Osteoblast (primary cell): Measurements from ENCODE around the gene SLC1A3. TPM values are rescaled to one million over a fixed set of nuclear protein-coding genes. Genes with fewer than 3 reads are reported as not detected.

ENCODE experiments used
- DNase-seq: peaks from one replicate; pipeline ENCODE4 v3.0.0; 2011; ENCODE audit warnings: low spot score, mixed read lengths; ENCODE audit not compliant: insufficient read length; ENCODE audit errors: missing footprints
- H2AFZ ChIP-seq: 2 replicates; pipeline ENCODE4 v1.6.0; 2011; ENCODE audit warnings: mild to moderate bottlenecking, low read length
- H3K27ac ChIP-seq: 2 replicates; pipeline ENCODE4 v1.5.1; 2011; ENCODE audit warnings: mild to moderate bottlenecking, low read depth, low read length, moderate library complexity
- H3K27me3 ChIP-seq: 2 replicates; pipeline ENCODE4 v1.6.0; 2012; ENCODE audit warnings: mild to moderate bottlenecking, control low read depth, inconsistent platforms, low read length, moderate library complexity; ENCODE audit not compliant: insufficient read depth
- H3K36me3 ChIP-seq: 2 replicates; pipeline ENCODE4 v1.5.1; 2011; ENCODE audit warnings: mild to moderate bottlenecking, low read length, control low read depth, moderate library complexity; ENCODE audit not compliant: insufficient read depth
- H3K4me1 ChIP-seq: 2 replicates; pipeline ENCODE4 v1.5.1; 2011; ENCODE audit warnings: mild to moderate bottlenecking, low read length, control low read depth, moderate library complexity; ENCODE audit not compliant: insufficient read depth
- H3K4me2 ChIP-seq: 2 replicates; pipeline ENCODE4 v1.6.0; 2011; ENCODE audit warnings: mild to moderate bottlenecking, low read length; ENCODE audit not compliant: insufficient read depth
- H3K4me3 ChIP-seq: fragments of 200-600 bp; sonication (generic); 3 replicates; pipeline ENCODE4 v1.5.1; 2012; ENCODE audit warnings: mild to moderate bottlenecking, low read length, inconsistent platforms; ENCODE audit not compliant: insufficient read depth
- H3K79me2 ChIP-seq: 2 replicates; pipeline ENCODE4 v1.6.0; 2012; ENCODE audit warnings: mild to moderate bottlenecking, low read length, control low read depth, inconsistent platforms; ENCODE audit not compliant: insufficient read depth
- H3K9me3 ChIP-seq: 2 replicates; pipeline ENCODE4 v1.5.1; 2011; ENCODE audit warnings: low read depth, low read length, control low read depth
- H4K20me1 ChIP-seq: 2 replicates; pipeline ENCODE4 v1.6.0; 2012; ENCODE audit warnings: mild to moderate bottlenecking, low read length, control low read depth; ENCODE audit not compliant: insufficient read depth
- CTCF ChIP-seq: IDR thresholded peaks from 2 replicates; pipeline ENCODE4 v1.5.1; 2011; ENCODE audit warnings: mild to moderate bottlenecking, low read depth, low read length, moderate library complexity; ENCODE audit errors: extremely low read depth
- total RNA-seq: library from RNA; depleted of rRNA; stranded (reverse); fragments of >200 nt; gene quantifications from 2 replicates; pipeline ENCODE4 v1.2.3, GENCODE V29; 2012

SLC1A3 gene
- total RNA-seq, 1 donor, result 45.2 TPM

GRCh38 chr5:36713541-36713940 lies 107.1 kb downstream of the SLC1A3 start:
- no peak overlapping the region for H3K4me2 ChIP-seq
- H3K36me3 ChIP-seq, result no peaks in the 10 kb centered on the region
- no peak overlapping the region for H3K4me3 ChIP-seq
- no peaks in the 10 kb centered on the region for H3K79me2 ChIP-seq
- DNase-seq, result no peak
- no peak for TF ChIP-seq CTCF
- no peaks in the 10 kb centered on the region for H3K9me3 ChIP-seq
- no peak overlapping the region for H3K27ac ChIP-seq
- H4K20me1 ChIP-seq, result no peaks in the 10 kb centered on the region
- H3K27me3 ChIP-seq, result peaks cover 17% of the 10 kb centered on the region
- no peaks in the 10 kb centered on the region for H3K4me1 ChIP-seq
- H2AFZ ChIP-seq, result no peak overlapping the region

GRCh38 chr5:36717131-36717695 lies 110.8 kb downstream of the SLC1A3 start:
- Histone ChIP-seq H3K4me1 (no peaks in the 10 kb centered on the region), H3K27ac (no peak overlapping the region), H3K4me2 (no peak overlapping the region), H2AFZ (no peak overlapping the region), H3K9me3 (no peaks in the 10 kb centered on the region), H4K20me1 (no peaks in the 10 kb centered on the region), H3K4me3 (no peak overlapping the region), H3K79me2 (no peaks in the 10 kb centered on the region), H3K36me3 (no peaks in the 10 kb centered on the region), H3K27me3 (peaks cover 27% of the 10 kb centered on the region)
- TF ChIP-seq CTCF, result no peak
- DNase-seq, result no peak

GRCh38 chr5:36719282-36719681 lies 112.9 kb downstream of the SLC1A3 start:
- H4K20me1 ChIP-seq, result no peaks in the 10 kb centered on the region
- H3K4me2 ChIP-seq, result no peak overlapping the region
- no peak overlapping the region for H3K4me3 ChIP-seq
- H3K79me2 ChIP-seq, result no peaks in the 10 kb centered on the region
- H3K27ac ChIP-seq, result no peak overlapping the region
- H3K36me3 ChIP-seq, result no peaks in the 10 kb centered on the region
- no peak for DNase-seq
- no peak overlapping the region for H2AFZ ChIP-seq
- H3K27me3 ChIP-seq, result peaks cover 27% of the 10 kb centered on the region
- peaks cover 3% of the 10 kb centered on the region for H3K4me1 ChIP-seq
- H3K9me3 ChIP-seq, result no peaks in the 10 kb centered on the region
- TF ChIP-seq CTCF, result no peak

- Histone ChIP-seq H3K4me1 (peaks cover 3% of the 10 kb centered on the region), H2AFZ (no peak overlapping the region), H3K4me3 (no peak overlapping the region), H3K9me3 (no peaks in the 10 kb centered on the region), H4K20me1 (no peaks in the 10 kb centered on the region), H3K27ac (no peak overlapping the region), H3K36me3 (no peaks in the 10 kb centered on the region), H3K27me3 (peaks cover 27% of the 10 kb centered on the region), H3K4me2 (no peak overlapping the region), H3K79me2 (no peaks in the 10 kb centered on the region)
- no peak for TF ChIP-seq CTCF
- no peak for DNase-seq
Measured at GRCh38 chr5:36720688-36721087, 114.3 kb downstream of the SLC1A3 start.
